Measurements from ENCODE around the gene SVOP.
"Not testable (repeated sequence)": the region's sequence is repeated elsewhere in the genome, so short reads cannot be mapped to it uniquely, and the experiment has no call there.

SVOP gene

DNA sequence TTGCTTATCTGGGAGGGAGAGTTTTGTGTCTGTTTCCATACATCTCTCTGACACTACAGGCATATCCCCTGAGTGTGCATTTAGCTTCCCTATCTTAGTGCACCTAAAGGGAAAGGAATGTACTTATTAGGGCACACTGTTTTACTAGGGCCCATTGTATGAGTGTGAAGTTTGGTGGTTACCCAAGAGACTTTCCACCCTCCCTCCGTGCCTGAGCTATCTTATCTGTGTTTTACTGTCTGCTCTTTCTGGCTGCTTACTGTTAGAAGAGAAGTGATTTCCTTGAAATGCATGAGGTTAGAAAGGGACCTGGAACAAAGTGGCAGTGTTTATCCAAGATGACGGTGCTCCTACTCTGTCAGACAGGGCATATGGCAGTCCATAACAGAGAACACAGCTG, 8.5 kb upstream of the SVOP start:
- no peak overlapping the region for H3K4me3 ChIP-seq (ENCODE audit: low read depth, low read length)
- peaks cover 53% of the 10 kb centered on the region for H3K27me3 ChIP-seq (ENCODE audit: insufficient read depth, low read length)
- H3K36me3 ChIP-seq (ENCODE audit: insufficient read depth, low read length): no peaks in the 10 kb centered on the region
- H2AFZ ChIP-seq (ENCODE audit: low read length, unreplicated experiment): no peak overlapping the region
- no peaks in the 10 kb centered on the region for H3K4me1 ChIP-seq (ENCODE audit: control insufficient read depth, insufficient read depth, low read length, unreplicated experiment)
- no peaks in the 10 kb centered on the region for H3K79me2 ChIP-seq (ENCODE audit: control insufficient read depth, insufficient read depth, low read length, unreplicated experiment)
- no peak overlapping the region for H3K27ac ChIP-seq (ENCODE audit: low read depth, low read length)

DNA sequence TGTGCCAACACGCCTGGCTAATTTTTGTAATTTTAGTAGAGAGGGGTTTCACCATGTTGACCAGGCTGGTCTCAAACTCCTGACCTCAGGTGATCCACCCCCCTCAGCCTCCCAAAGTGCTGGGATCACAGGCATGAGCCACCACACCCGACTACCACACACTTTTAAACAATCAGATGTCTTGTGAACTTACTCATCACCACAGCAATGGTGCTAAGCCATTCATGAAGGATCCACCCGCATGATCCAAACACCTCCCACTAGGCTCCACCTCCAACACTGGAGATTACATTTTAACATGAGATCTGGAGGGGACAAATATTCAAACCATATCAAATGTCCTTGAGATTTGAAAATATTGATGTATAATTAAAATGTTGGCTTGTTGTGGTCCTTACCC, 7.8 kb upstream of the SVOP start:
- not testable (repeated sequence) for H3K27ac ChIP-seq (ENCODE audit: low read depth, low read length)

DNA sequence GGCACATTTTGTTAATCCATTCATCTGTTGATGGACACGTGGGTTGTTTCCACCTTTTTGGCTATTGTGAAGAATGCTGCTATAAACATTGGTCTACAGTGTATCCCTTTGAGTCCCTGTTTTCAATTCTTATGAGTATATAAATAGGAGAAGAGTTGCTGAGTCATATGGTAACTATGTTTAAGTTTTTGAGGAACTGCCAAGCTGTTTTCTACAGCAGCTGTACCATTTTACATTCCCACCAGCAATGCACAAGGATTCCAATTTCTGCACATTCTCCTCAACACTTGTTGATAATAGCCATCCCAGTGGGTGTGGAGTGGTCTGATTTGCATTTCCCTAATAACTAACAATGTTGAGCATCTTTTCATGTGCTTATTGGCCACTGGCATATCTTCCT, 6.9 kb upstream of the SVOP start:
- Histone ChIP-seq H3K36me3 (ENCODE audit: insufficient read depth, low read length) (no peaks in the 10 kb centered on the region), H3K79me2 (ENCODE audit: control insufficient read depth, insufficient read depth, low read length, unreplicated experiment) (no peaks in the 10 kb centered on the region), H3K27ac (ENCODE audit: low read depth, low read length) (no peak overlapping the region), H3K27me3 (ENCODE audit: insufficient read depth, low read length) (peaks cover 56% of the 10 kb centered on the region), H3K4me3 (ENCODE audit: low read depth, low read length) (no peak overlapping the region), H2AFZ (ENCODE audit: low read length, unreplicated experiment) (no peak overlapping the region), H3K4me1 (ENCODE audit: control insufficient read depth, insufficient read depth, low read length, unreplicated experiment) (no peaks in the 10 kb centered on the region)

More for the DNA sequence above, 7.8 kb upstream of the SVOP start:
- H3K79me2 ChIP-seq (ENCODE audit: control insufficient read depth, insufficient read depth, low read length, unreplicated experiment); H3K4me3 ChIP-seq (ENCODE audit: low read depth, low read length); H3K4me1 ChIP-seq (ENCODE audit: control insufficient read depth, insufficient read depth, low read length, unreplicated experiment); H2AFZ ChIP-seq (ENCODE audit: low read length, unreplicated experiment); H3K36me3 ChIP-seq (ENCODE audit: insufficient read depth, low read length): not testable (repeated sequence)
- peaks cover 52% of the 10 kb centered on the region for H3K27me3 ChIP-seq (ENCODE audit: insufficient read depth, low read length)

DNA sequence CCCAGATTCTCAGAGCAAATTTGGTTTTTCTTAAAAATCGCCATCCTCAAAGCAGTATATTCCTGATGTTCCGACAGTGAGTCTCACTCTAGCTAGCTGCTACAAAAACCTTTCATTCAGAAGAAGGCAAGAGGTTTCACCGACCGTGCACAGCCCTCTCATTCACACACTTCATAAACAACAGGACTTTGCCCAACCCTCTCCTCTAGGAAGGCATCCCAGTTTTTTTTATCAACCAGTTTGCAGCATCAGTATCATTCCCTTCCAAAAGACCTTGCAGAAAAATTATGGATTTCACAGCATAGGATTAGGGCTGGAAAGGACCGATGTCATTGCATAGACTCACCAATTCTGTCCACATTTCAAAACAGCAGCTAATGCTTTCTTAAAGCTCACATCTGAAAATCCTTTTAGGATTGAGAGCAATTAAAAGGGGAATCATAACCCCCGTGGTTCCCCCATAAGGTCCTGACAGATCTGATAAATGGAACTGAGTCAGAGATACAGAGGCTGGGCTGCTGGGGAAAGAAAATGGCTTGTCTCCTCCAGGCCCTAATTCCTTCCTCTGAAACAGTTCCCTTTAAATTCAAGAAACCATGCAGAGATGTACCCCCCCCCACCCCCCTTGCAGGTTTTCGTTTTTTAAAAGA, 597 bp downstream of the SVOP start:
- Histone ChIP-seq H3K36me3 (ENCODE audit: insufficient read depth, low read length) (no peaks in the 10 kb centered on the region), H3K4me1 (ENCODE audit: control insufficient read depth, insufficient read depth, low read length, unreplicated experiment) (no peaks in the 10 kb centered on the region), H3K27ac (ENCODE audit: low read depth, low read length) (no peak overlapping the region), H3K4me3 (ENCODE audit: low read depth, low read length) (no peak overlapping the region), H3K27me3 (ENCODE audit: insufficient read depth, low read length) (peaks cover 51% of the 10 kb centered on the region), H3K79me2 (ENCODE audit: control insufficient read depth, insufficient read depth, low read length, unreplicated experiment) (no peaks in the 10 kb centered on the region), H2AFZ (ENCODE audit: low read length, unreplicated experiment) (no peak overlapping the region)

DNA sequence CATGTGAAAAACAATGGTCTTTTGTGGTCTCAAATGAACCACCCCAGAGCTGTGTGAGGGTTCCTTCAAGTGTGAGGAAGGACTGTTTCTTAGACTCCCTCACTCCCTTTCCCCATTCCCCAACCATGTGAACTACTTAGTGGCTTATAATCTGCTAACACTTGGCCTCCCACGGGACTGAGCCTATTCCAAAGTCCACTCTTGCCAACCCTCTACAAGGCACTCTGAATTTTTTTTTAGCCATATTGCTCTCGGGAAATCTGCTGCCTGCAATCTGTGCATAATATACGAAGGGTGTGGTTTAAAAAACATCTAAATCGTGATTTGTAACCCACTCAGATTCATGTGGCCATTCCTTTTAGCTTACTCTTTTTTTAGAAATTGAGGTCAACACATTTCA, 2.6 kb downstream of the SVOP start:
- H3K36me3 ChIP-seq (ENCODE audit: insufficient read depth, low read length): no peaks in the 10 kb centered on the region
- H2AFZ ChIP-seq (ENCODE audit: low read length, unreplicated experiment): no peak overlapping the region

DNA sequence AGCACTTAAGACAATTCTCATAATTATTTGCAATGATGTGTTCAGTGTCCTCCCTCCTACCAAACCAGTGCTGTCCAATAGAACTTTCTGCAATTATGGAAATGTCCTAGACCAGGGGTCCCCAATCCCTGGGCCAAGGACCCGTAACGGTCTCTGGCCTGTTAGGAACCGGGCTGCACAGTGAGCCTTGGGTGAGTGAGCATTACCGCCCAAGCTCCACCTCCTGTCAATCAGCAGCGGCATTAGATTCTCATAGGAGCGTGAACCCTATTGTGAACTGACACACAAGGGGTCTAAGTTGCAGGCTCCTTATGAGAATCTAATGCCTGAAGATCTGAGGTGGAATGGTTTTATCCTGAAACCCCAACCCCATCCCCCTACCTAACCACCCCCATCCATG, 3.9 kb downstream of the SVOP start:
- Histone ChIP-seq H3K79me2 (ENCODE audit: control insufficient read depth, insufficient read depth, low read length, unreplicated experiment) (no peaks in the 10 kb centered on the region), H3K4me3 (ENCODE audit: low read depth, low read length) (no peak overlapping the region), H3K27ac (ENCODE audit: low read depth, low read length) (no peak overlapping the region), H2AFZ (ENCODE audit: low read length, unreplicated experiment) (no peak overlapping the region), H3K27me3 (ENCODE audit: insufficient read depth, low read length) (peaks cover 60% of the 10 kb centered on the region), H3K4me1 (ENCODE audit: control insufficient read depth, insufficient read depth, low read length, unreplicated experiment) (no peaks in the 10 kb centered on the region), H3K36me3 (ENCODE audit: insufficient read depth, low read length) (no peaks in the 10 kb centered on the region)

More for the DNA sequence above, 2.6 kb downstream of the SVOP start:
- H3K4me3 ChIP-seq (ENCODE audit: low read depth, low read length): no peak overlapping the region
- no peaks in the 10 kb centered on the region for H3K4me1 ChIP-seq (ENCODE audit: control insufficient read depth, insufficient read depth, low read length, unreplicated experiment)
- no peak overlapping the region for H3K27ac ChIP-seq (ENCODE audit: low read depth, low read length)
- peaks cover 65% of the 10 kb centered on the region for H3K27me3 ChIP-seq (ENCODE audit: insufficient read depth, low read length)
- H3K79me2 ChIP-seq (ENCODE audit: control insufficient read depth, insufficient read depth, low read length, unreplicated experiment): no peaks in the 10 kb centered on the region

DNA sequence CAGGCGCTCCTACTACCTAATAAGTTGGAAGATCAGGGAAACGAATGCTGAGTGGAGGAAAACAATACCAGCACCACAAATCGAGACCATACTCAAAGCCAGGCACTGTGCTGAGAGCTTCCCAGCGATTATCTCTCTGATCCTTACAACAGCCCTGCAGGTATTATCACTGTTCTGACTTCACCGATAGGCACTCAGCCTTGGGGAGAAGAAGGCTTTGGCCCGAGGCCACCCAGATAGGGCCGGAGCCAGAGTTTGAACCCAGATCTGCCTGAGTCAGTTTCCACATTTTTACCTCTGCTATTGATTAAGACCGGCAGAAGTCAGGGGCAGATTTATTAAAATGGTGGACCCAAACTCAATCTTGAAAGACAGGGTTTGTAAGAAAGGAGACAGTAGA, 4.9 kb downstream of the SVOP start:
- no peak overlapping the region for H3K4me3 ChIP-seq (ENCODE audit: low read depth, low read length)
- H3K27ac ChIP-seq (ENCODE audit: low read depth, low read length): no peak overlapping the region
- H2AFZ ChIP-seq (ENCODE audit: low read length, unreplicated experiment): no peak overlapping the region
- H3K36me3 ChIP-seq (ENCODE audit: insufficient read depth, low read length): no peaks in the 10 kb centered on the region
- no peaks in the 10 kb centered on the region for H3K79me2 ChIP-seq (ENCODE audit: control insufficient read depth, insufficient read depth, low read length, unreplicated experiment)
- H3K27me3 ChIP-seq (ENCODE audit: insufficient read depth, low read length): peaks cover 61% of the 10 kb centered on the region
- no peaks in the 10 kb centered on the region for H3K4me1 ChIP-seq (ENCODE audit: control insufficient read depth, insufficient read depth, low read length, unreplicated experiment)

DNA sequence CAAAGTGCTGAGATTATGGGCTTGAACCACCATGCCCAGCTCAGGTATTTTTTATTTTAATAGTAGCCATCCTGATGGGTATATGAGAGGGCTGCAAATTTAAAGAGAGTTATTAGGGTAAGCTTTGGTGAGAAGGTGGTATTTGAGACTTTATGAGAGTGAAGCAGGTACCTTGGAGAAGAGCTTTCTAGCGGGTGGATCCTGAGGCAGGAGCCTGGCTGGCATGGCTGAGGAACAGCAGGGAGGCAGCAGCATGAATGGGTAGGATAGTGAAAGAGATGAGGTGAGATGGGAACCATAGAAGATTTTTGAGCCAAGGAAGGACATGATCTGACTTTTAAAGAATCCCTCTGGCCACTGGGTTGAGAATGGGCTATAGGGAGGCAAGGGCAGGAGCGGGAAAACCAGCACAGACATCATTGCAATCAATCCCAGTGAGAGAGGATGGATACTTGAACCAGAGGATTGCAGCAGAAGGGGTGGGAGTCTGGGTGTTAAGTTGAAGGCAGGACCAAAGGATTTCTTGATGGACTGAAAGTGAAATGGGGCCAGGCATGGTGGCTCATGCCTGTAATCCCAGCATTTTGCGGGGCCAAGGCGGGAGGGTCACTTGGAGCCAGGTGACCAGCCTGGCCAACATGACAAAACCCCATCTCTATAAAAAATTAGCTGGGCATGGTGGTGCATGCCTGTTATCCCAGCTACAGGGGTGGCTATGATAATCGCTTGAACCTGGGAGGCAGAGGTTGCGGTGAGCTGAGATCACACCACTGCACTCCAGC, 5.7 kb downstream of the SVOP start:
- H3K36me3 ChIP-seq (ENCODE audit: insufficient read depth, low read length): no peaks in the 10 kb centered on the region
- H3K4me3 ChIP-seq (ENCODE audit: low read depth, low read length): no peak overlapping the region
- no peaks in the 10 kb centered on the region for H3K4me1 ChIP-seq (ENCODE audit: control insufficient read depth, insufficient read depth, low read length, unreplicated experiment)
- H3K79me2 ChIP-seq (ENCODE audit: control insufficient read depth, insufficient read depth, low read length, unreplicated experiment): no peaks in the 10 kb centered on the region
- H2AFZ ChIP-seq (ENCODE audit: low read length, unreplicated experiment): no peak overlapping the region
- H3K27me3 ChIP-seq (ENCODE audit: insufficient read depth, low read length): peaks cover 67% of the 10 kb centered on the region
- no peak overlapping the region for H3K27ac ChIP-seq (ENCODE audit: low read depth, low read length)

DNA sequence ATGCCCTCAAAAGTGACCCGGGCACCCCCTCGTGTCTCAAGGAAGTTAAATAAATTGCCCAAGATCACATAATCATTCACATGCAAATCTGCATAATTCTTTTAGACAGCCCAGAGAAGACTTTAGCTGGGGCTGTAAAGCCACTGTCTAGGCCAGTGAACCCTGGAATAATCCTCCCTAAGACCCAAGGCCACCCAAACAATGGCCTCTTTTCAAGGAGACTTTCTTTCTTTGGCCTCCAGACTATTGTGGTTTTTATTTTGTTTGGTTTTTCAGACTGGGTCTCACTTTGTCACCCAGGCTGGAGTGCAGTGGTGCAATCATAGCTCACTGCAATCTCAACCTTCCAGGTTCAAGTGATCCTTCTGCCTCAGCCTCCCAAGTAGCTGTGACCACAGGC, 10.6 kb downstream of the SVOP start:
- H3K36me3 ChIP-seq (ENCODE audit: insufficient read depth, low read length): no peaks in the 10 kb centered on the region
- H2AFZ ChIP-seq (ENCODE audit: low read length, unreplicated experiment): no peak overlapping the region
- H3K79me2 ChIP-seq (ENCODE audit: control insufficient read depth, insufficient read depth, low read length, unreplicated experiment): no peaks in the 10 kb centered on the region
- peaks cover 74% of the 10 kb centered on the region for H3K27me3 ChIP-seq (ENCODE audit: insufficient read depth, low read length)
- no peak overlapping the region for H3K4me3 ChIP-seq (ENCODE audit: low read depth, low read length)
- H3K4me1 ChIP-seq (ENCODE audit: control insufficient read depth, insufficient read depth, low read length, unreplicated experiment): no peaks in the 10 kb centered on the region
- H3K27ac ChIP-seq (ENCODE audit: low read depth, low read length): no peak overlapping the region

DNA sequence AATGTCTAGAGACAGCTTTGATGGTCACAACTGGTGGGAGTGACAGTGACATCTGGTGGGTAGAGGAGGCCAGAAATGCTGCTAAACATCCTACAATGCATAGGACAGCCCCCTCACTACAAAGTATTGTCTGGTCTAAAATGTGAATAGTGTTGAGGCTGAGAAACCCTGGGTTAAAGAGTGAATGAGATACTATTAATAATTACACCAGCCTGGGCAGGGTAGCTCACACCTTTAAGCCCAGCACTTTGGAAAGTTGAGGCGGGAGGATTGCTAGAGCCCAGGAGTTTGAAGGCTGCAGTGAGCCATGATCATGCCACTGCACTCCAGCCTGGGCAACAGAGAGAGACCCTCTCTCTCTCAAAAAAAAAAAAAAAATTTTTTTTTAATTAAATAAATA, 11.1 kb downstream of the SVOP start:
- no peak overlapping the region for H2AFZ ChIP-seq (ENCODE audit: low read length, unreplicated experiment)
- no peaks in the 10 kb centered on the region for H3K4me1 ChIP-seq (ENCODE audit: control insufficient read depth, insufficient read depth, low read length, unreplicated experiment)
- no peaks in the 10 kb centered on the region for H3K36me3 ChIP-seq (ENCODE audit: insufficient read depth, low read length)
- no peaks in the 10 kb centered on the region for H3K79me2 ChIP-seq (ENCODE audit: control insufficient read depth, insufficient read depth, low read length, unreplicated experiment)
- peaks cover 74% of the 10 kb centered on the region for H3K27me3 ChIP-seq (ENCODE audit: insufficient read depth, low read length)
- no peak overlapping the region for H3K27ac ChIP-seq (ENCODE audit: low read depth, low read length)
- no peak overlapping the region for H3K4me3 ChIP-seq (ENCODE audit: low read depth, low read length)

DNA sequence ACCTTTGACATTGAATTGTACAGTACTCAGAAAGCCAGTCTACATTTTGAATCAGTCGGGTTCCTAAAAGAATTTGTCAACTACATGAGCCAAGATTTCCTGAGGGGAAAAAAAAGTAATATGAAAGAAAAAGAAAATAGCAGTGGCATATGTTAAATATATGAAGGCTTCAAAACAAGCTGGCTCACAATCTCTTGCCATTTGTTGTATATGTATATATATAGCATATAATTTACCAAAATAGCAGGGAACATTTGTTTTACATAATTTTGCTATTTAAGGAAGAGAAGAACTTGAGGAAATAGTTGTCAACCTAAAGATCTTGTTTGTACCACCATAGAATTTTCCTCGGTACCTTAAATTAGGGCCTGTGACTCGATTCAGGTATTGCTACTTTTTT, 16.9 kb downstream of the SVOP start:
- H3K27me3 ChIP-seq (ENCODE audit: insufficient read depth, low read length): peaks cover 48% of the 10 kb centered on the region
- no peak overlapping the region for H3K27ac ChIP-seq (ENCODE audit: low read depth, low read length)
- H3K36me3 ChIP-seq (ENCODE audit: insufficient read depth, low read length): no peaks in the 10 kb centered on the region
- H3K4me1 ChIP-seq (ENCODE audit: control insufficient read depth, insufficient read depth, low read length, unreplicated experiment): no peaks in the 10 kb centered on the region
- no peak overlapping the region for H2AFZ ChIP-seq (ENCODE audit: low read length, unreplicated experiment)
- no peaks in the 10 kb centered on the region for H3K79me2 ChIP-seq (ENCODE audit: control insufficient read depth, insufficient read depth, low read length, unreplicated experiment)
- no peak overlapping the region for H3K4me3 ChIP-seq (ENCODE audit: low read depth, low read length)

Data from ACC112 (cell line).